GM12878 (cell line): Measurements from ENCODE around the gene RASD1. TPM values are rescaled to one million over a fixed set of nuclear protein-coding genes. Genes with fewer than 3 reads are reported as not detected.

Experiments used
- ATAC-seq: fragments of 200-7000 bp; cut with Tn5 transposase; 3 replicates; pipeline ENCODE4 v1.9.1; 2020; ENCODE audit warnings: mild to moderate bottlenecking, moderate library complexity
- BruUV-seq: library from RNA; stranded (reverse); fragments of 400-500 nt; replicated peaks from 2 replicates; lab custom pipeline; 2021; lab: Mats Ljungman, UMichigan
- CTCF ChIA-PET: fragments of 300-600 bp; sonication (Branson Sonifier 250); formaldehyde crosslinking; extraction: SDS; loops from one replicate; lab custom pipeline; 2021; ENCODE audit warnings: inconsistent platforms; lab: Yijun Ruan, JAX
- POLR2A ChIA-PET: fragments of 350-600 bp; formaldehyde crosslinking; extraction: SDS; loops from one replicate; lab custom pipeline; 2021; ENCODE audit warnings: inconsistent platforms; lab: Charles Lee
- RAD21 ChIA-PET: fragments of 300-600 bp; sonication (Branson Sonifier 250); formaldehyde crosslinking; loops from one replicate; lab custom pipeline; 2023; ENCODE audit warnings: antibody characterized with exemption; ENCODE audit not compliant: unreplicated experiment; lab: Charles Lee
- SMC1A ChIA-PET: fragments of 300-600 bp; sonication (Branson Sonifier 250); formaldehyde crosslinking; loops from one replicate; lab custom pipeline; 2023; ENCODE audit not compliant: unreplicated experiment, uncharacterized antibody; lab: Charles Lee
- DNase-seq: peaks from one replicate; pipeline ENCODE4 v3.0.0-alpha.2; 2011; ENCODE audit warnings: low read depth, low spot score
- FAIRE-seq: peaks from 3 replicates; lab custom pipeline; 2011; peaks lifted over from hg19 to GRCh38; lab: Jason Lieb, UNC
- H2AFZ ChIP-seq: 2 replicates; pipeline ENCODE4 v1.6.0; 2011; ENCODE audit warnings: low read depth, low read length, control low read depth; ENCODE audit not compliant: control insufficient read depth
- H3K27ac ChIP-seq: 2 replicates; pipeline ENCODE4 v1.5.1; 2011; ENCODE audit warnings: control low read depth; ENCODE audit not compliant: control insufficient read depth, insufficient read depth
- H3K27me3 ChIP-seq, 2 experiments: replicated peaks in 1 of 2; 2 replicates each; pipeline versions ENCODE4 v1.6.0 to v1.6.1; 2011; ENCODE audit warnings: low read length in 1 of 2; ENCODE audit not compliant: control insufficient read depth in 2 of 2, insufficient read depth in 2 of 2
- H3K36me3 ChIP-seq, 2 experiments: 2 replicates each; pipeline ENCODE4 v1.5.1; 2011; ENCODE audit warnings: low read length in 1 of 2; ENCODE audit not compliant: control insufficient read depth in 2 of 2, insufficient read depth in 2 of 2
- H3K4me1 ChIP-seq: 2 replicates; pipeline ENCODE4 v1.6.1; 2011; ENCODE audit warnings: mild to moderate bottlenecking, low read length, moderate library complexity, mixed read lengths; ENCODE audit not compliant: control insufficient read depth, insufficient read depth
- H3K4me2 ChIP-seq: 2 replicates; pipeline ENCODE4 v1.6.0; 2011; ENCODE audit warnings: control low read depth; ENCODE audit not compliant: control insufficient read depth, insufficient read depth
- H3K4me3 ChIP-seq: fragments of 200-600 bp; sonication (generic); 2 replicates; pipeline ENCODE4 v1.5.1; 2016
- H3K79me2 ChIP-seq: 2 replicates; pipeline ENCODE4 v1.6.0; 2011; ENCODE audit warnings: low read length; ENCODE audit not compliant: control insufficient read depth, insufficient read depth
- H3K9ac ChIP-seq: 2 replicates; pipeline ENCODE4 v1.8.0; 2011; ENCODE audit warnings: low read length, control low read depth, mixed read lengths; ENCODE audit not compliant: control insufficient read depth, insufficient read depth
- H3K9me3 ChIP-seq: replicated peaks from 3 replicates; pipeline ENCODE4 v1.5.1; 2011; ENCODE audit warnings: mild to moderate bottlenecking, low read length; ENCODE audit not compliant: control insufficient read depth, insufficient read depth
- H4K20me1 ChIP-seq: 2 replicates; pipeline ENCODE4 v1.6.0; 2011; ENCODE audit not compliant: control insufficient read depth, insufficient read depth
- ATF7 ChIP-seq: fragments of 450-650 bp; IDR thresholded peaks from 2 replicates; pipeline ENCODE4 v1.6.1; 2016; ENCODE audit warnings: low read depth, mild to moderate bottlenecking
- CREB1 ChIP-seq: IDR thresholded peaks from 2 replicates; pipeline ENCODE4 v1.6.1; 2012; ENCODE audit warnings: low read depth, mild to moderate bottlenecking, inconsistent platforms
- EZH2 ChIP-seq: IDR thresholded peaks from 2 replicates; pipeline ENCODE4 v1.6.1; 2012; ENCODE audit warnings: low read depth, mild to moderate bottlenecking, control low read depth, inconsistent platforms, low read length, borderline replicate concordance; ENCODE audit not compliant: control insufficient read depth
- HDAC6 ChIP-seq: fragments of 200-600 bp; sonication (generic); IDR thresholded peaks from one replicate; pipeline ENCODE4 v1.8.0; 2017; ENCODE audit warnings: antibody characterized with exemption; ENCODE audit not compliant: unreplicated experiment
- NFYA ChIP-seq: IDR thresholded peaks from 2 replicates; pipeline ENCODE4 v1.6.1; 2011; ENCODE audit warnings: low read depth, mild to moderate bottlenecking, low read length, improper control_type of control experiment, borderline replicate concordance
- POU2F2 ChIP-seq: IDR thresholded peaks from 3 replicates; pipeline ENCODE4 v1.6.1; 2011; ENCODE audit warnings: low read depth, mild to moderate bottlenecking, low read length, borderline replicate concordance
- TCF3 ChIP-seq: IDR thresholded peaks from 2 replicates; pipeline ENCODE4 v1.6.1; 2012; ENCODE audit warnings: low read depth, mild to moderate bottlenecking, low read length, borderline replicate concordance; ENCODE audit not compliant: insufficient read depth
- ZNF217 ChIP-seq: fragments of 450-650 bp; IDR thresholded peaks from 2 replicates; pipeline ENCODE4 v1.6.1; 2017; ENCODE audit warnings: antibody characterized with exemption, mild to moderate bottlenecking
- WGBS: methylation state at CpG from one replicate; pipeline ENCODE4 v1.1.6; 2016; ENCODE audit warnings: low lambda C conversion rate; ENCODE audit not compliant: insufficient replicate concordance, insufficient coverage; ENCODE audit errors: missing lambda C conversion rate; 5-methylcytosine and 5-hydroxymethylcytosine counted together
- in situ Hi-C: fragments of 300-500 bp; cut with MboI; formaldehyde crosslinking; loops from 9 replicates; pipeline ENCODE4 v1.14.3; 2018; ENCODE audit warnings: mixed read lengths
- intact Hi-C: fragments of 100-400 bp; cut with micrococcal nuclease; formaldehyde crosslinking; loops from one replicate; pipeline ENCODE4 v1.14.2; 2022; ENCODE audit not compliant: unreplicated experiment
- polyA plus RNA-seq, 11 experiments: library from polyadenylated mRNA; depleted of rRNA in 4 of 11; unstranded in 6 of 11; stranded (reverse) in 5 of 11; fragments of >200 nt; fragmentation: Nextera tagmentation in 4 of 11; fragmentation: Illumina TruSeq in 1 of 11; extraction: Ambion mirVana in 4 of 11; extraction: Trizol in 1 of 11; gene quantifications; 1 replicate in 1 of 11; 2 replicates in 10 of 11; pipeline versions ENCODE4 v1.2.1 to v1.2.3, GENCODE V29; 2011 to 2016; ENCODE audit warnings: inconsistent platforms in 2 of 11, missing spikeins in 2 of 11, low read depth in 1 of 11
- total RNA-seq, 4 experiments: library from RNA; depleted of rRNA in 3 of 4; stranded (reverse); fragments of >200 nt in 3 of 4; fragmentation: Illumina TruSeq in 1 of 4; extraction: Trizol in 1 of 4; gene quantifications; 2 replicates each; pipeline versions ENCODE4 v1.2.1 to v1.2.3, GENCODE V29; 2013 to 2021

RASD1 gene
- total and polyA plus RNA-seq, 10 of the 15 experiments (the other 5 are each of a cell fraction or from before 2014, with no cell fraction given), result 0.14 to 0.33 TPM; not detected in 8

- TF ChIP-seq NFYA (no peak), ATF7 (no peak), TCF3 (no peak), ZNF217 (no peak), CREB1 (no peak)
These were observed 1.1 kb upstream of the RASD1 start (continued) for GRCh38 chr17:17497065-17497844.

GRCh38 chr17:17495536-17496188 lies 533 bp downstream of the RASD1 start:
- DNase-seq (no peak), FAIRE-seq (no peak), ATAC-seq (peak; percentile 7)
- Histone ChIP-seq H3K4me3 (peak overlapping the region; percentile 59; the same call in 1 of the 2 replicates), H3K4me2 (peak overlapping the region; percentile 83), H3K36me3 (peaks cover 3 to 4% of the 10 kb centered on the region in 2 experiments; a peak in 1 of 4 replicates), H3K27me3 (peaks cover 2 to 10% of the 10 kb centered on the region in 2 experiments; a peak in 3 of 4 replicates), H3K4me1 (peaks cover 4% of the 10 kb centered on the region; the same call in 1 of the 2 replicates), H3K27ac (no peak overlapping the region), H2AFZ (no peak overlapping the region), H3K79me2 (no peaks in the 10 kb centered on the region), H3K9ac (no peak overlapping the region), H4K20me1 (0 out of 2 replicates have a peak, but pooled peaks cover 3% of the 10 kb centered on the region), H3K9me3 (no peaks in the 10 kb centered on the region)
- in situ Hi-C loops (loop anchor here (5.0 kb wide), 2 partner anchors 138 to 147 kb away; no protein-coding TSS in a partner anchor), intact Hi-C loops (loop anchor here (2.0 to 5.0 kb wide), 2 partner anchors 72 to 139 kb away; no protein-coding TSS in a partner anchor)
- TF ChIP-seq POU2F2 (no peak), EZH2 (peak; percentile 71; the same call in 1 of the 2 replicates), HDAC6 (peak; percentile 34)
- RAD21 ChIA-PET, result interaction anchor here (2.7 kb wide), 1 partner anchor 146 kb away, joined by 28 read pairs; no protein-coding TSS in a partner anchor
- WGBS, result 16% methylated on average over 42 of the region's 65 CpGs
- CTCF ChIA-PET, result interaction anchor here (0.6 to 1.8 kb wide), 4 partner anchors 11 to 146 kb away, joined by 3 to 12 read pairs (median 5); no protein-coding TSS in a partner anchor
- no TSS peak for BruUV-seq
- POLR2A ChIA-PET, result no interaction called here
- SMC1A ChIA-PET, result interaction anchor here (2.6 kb wide), 1 partner anchor 146 kb away, joined by 24 read pairs; no protein-coding TSS in a partner anchor
